ENCODE results near the gene UNC5A. TPM values are rescaled to one million over a fixed set of nuclear protein-coding genes. Genes with fewer than 3 reads are reported as not detected.

UNC5A gene
- total and polyA plus RNA-seq, 11 donors: 0.09 to 0.43 (median 0.20) TPM; not detected in 7

- DNase-seq: peak in 1 of 5 donors; percentile 6
- WGBS, 4 donors: 72 to 76% (median 74%) methylated on average over 17 to 21 of the region's 21 CpGs
- no peaks in the 10 kb centered on the region for H3K9me3 ChIP-seq
- H3K27ac ChIP-seq: no peak overlapping the region
- peaks cover 0 to 5% (median under 1%) of the 10 kb centered on the region in 12 donors for H3K4me1 ChIP-seq
- peaks cover 5 to 40% (median 21%) of the 10 kb centered on the region in 9 donors for H3K27me3 ChIP-seq
- no peak overlapping the region for H3K4me3 ChIP-seq
- H3K36me3 ChIP-seq: no peaks in the 10 kb centered on the region
- intact Hi-C loops (cut with DNase I): no loop called here
- no peak for ATAC-seq
- TF ChIP-seq POLR2A (IDR thresholded peaks at IDR 0.05): no peak
- TF ChIP-seq CTCF (IDR thresholded peaks at IDR 0.05): no peak
Measured at GRCh38 chr5:176822793-176823481, 12.6 kb downstream of the UNC5A start.

GRCh38 chr5:176823869-176824412, 13.6 kb downstream of the UNC5A start:
- DNase-seq (peak in 2 of 5 donors; percentile 10), ATAC-seq (no peak)
- intact Hi-C loops (cut with DNase I): no loop called here
- Histone ChIP-seq H3K4me1 (no peaks in the 10 kb centered on the region), H3K9me3 (no peaks in the 10 kb centered on the region), H3K4me3 (no peak overlapping the region), H3K27ac (no peak overlapping the region), H3K36me3 (no peaks in the 10 kb centered on the region), H3K27me3 (peaks cover 0 to 30% (median 13%) of the 10 kb centered on the region in 9 donors)
- WGBS, 4 donors: 70 to 74% (median 73%) methylated on average over 15 to 20 of the region's 20 CpGs
- TF ChIP-seq CTCF (IDR thresholded peaks at IDR 0.05) (no peak), POLR2A (IDR thresholded peaks at IDR 0.05) (no peak)

- no peaks in the 10 kb centered on the region for H3K9me3 ChIP-seq
- 88 to 92% (median 91%) methylated on average over 5 of the region's 5 CpGs for WGBS, 4 donors
- no peak overlapping the region for H3K4me3 ChIP-seq
- H3K4me1 ChIP-seq: no peaks in the 10 kb centered on the region
- TF ChIP-seq CTCF (IDR thresholded peaks at IDR 0.05) (no peak), POLR2A (IDR thresholded peaks at IDR 0.05) (no peak)
- H3K27me3 ChIP-seq: peaks cover 0 to 24% (median 6%) of the 10 kb centered on the region in 9 donors
- H3K27ac ChIP-seq: no peak overlapping the region
- intact Hi-C loops (cut with DNase I): no loop called here
- peak in 1 of 5 donors; percentile 11 for DNase-seq
- no peaks in the 10 kb centered on the region for H3K36me3 ChIP-seq
- no peak for ATAC-seq
Measured at GRCh38 chr5:176824604-176825003, 14.2 kb downstream of the UNC5A start.

- peaks cover 0 to 22% (median 6%) of the 10 kb centered on the region in 9 donors for H3K27me3 ChIP-seq
Measured at GRCh38 chr5:176825234-176825633, 14.9 kb downstream of the UNC5A start.

More at GRCh38 chr5:176825234-176825633, 14.9 kb downstream of the UNC5A start:
- ATAC-seq (no peak), DNase-seq (peak in 1 of 5 donors; percentile 5)
- H3K4me1 ChIP-seq: no peaks in the 10 kb centered on the region
- intact Hi-C loops (cut with DNase I): no loop called here
- TF ChIP-seq POLR2A (IDR thresholded peaks at IDR 0.05) (no peak), CTCF (IDR thresholded peaks at IDR 0.05) (no peak)
- no peak overlapping the region for H3K27ac ChIP-seq
- H3K36me3 ChIP-seq: no peaks in the 10 kb centered on the region
- 81 to 89% (median 84%) methylated on average over 9 of the region's 9 CpGs for WGBS, 4 donors
- no peaks in the 10 kb centered on the region for H3K9me3 ChIP-seq
- no peak overlapping the region for H3K4me3 ChIP-seq

Data from heart left ventricle (tissue), 16 donors.